HCT116 (cell line): ENCODE data around the gene HIVEP3. TPM values are rescaled to one million over a fixed set of nuclear protein-coding genes. Genes with fewer than 3 reads are reported as not detected.
A peak's percentile ranks its signal among the peaks of the same experiment; 100 is the strongest.

Experiments used
- ATAC-seq: fragments of 200-7000 bp; cut with Tn5 transposase; 2 replicates; pipeline ENCODE4 v1.9.1; 2020; ENCODE audit warnings: mild to moderate bottlenecking, moderate library complexity
- BruUV-seq: library from RNA; stranded (reverse); fragments of 400-500 nt; replicated peaks from 2 replicates; lab custom pipeline; 2021; lab: Mats Ljungman, UMichigan
- CTCF ChIA-PET: fragments of 300-600 bp; sonication (Branson Sonifier 250); formaldehyde crosslinking; loops from one replicate; lab custom pipeline; 2021; ENCODE audit warnings: antibody characterized with exemption; lab: Charles Lee
- POLR2A ChIA-PET: fragments of 300-600, 350-600 bp; sonication (Branson Sonifier 250); formaldehyde crosslinking; loops from one replicate; lab custom pipeline; 2021; ENCODE audit warnings: antibody characterized with exemption; lab: Charles Lee
- RAD21 ChIA-PET, 2 experiments: fragments of 300-600 bp; sonication (Branson Sonifier 250); formaldehyde crosslinking; loops; one replicate each; lab custom pipeline; 2023; ENCODE audit warnings: low total read pairs in 2 of 2; ENCODE audit not compliant: uncharacterized antibody in 2 of 2, unreplicated experiment in 2 of 2, low non-redundant PET in 1 of 2; lab: Charles Lee
- DNase-seq: peaks from one replicate; pipeline ENCODE4 v3.0.0-alpha.2; 2010; ENCODE audit warnings: low read depth, low spot score
- H2AFZ ChIP-seq: fragments of 200-600 bp; shearing (Covaris generic), sonication (generic); 2 replicates; pipeline ENCODE4 v1.6.1; 2017; ENCODE audit warnings: low read depth, mixed run types, mixed read lengths, antibody characterized with exemption, low read length; ENCODE audit not compliant: poor library complexity, severe bottlenecking
- H3K27ac ChIP-seq: 2 replicates; pipeline ENCODE4 v1.5.1; 2012; ENCODE audit warnings: low read depth, low read length
- H3K27me3 ChIP-seq: fragments of 200-600 bp; sonication (generic); 2 replicates; pipeline ENCODE4 v1.6.1; 2016; ENCODE audit warnings: mixed run types, low read length, mixed read lengths; ENCODE audit not compliant: insufficient read depth
- H3K36me3 ChIP-seq, 2 experiments: fragments of 200-500 bp in 1 of 2; fragments of 200-600 bp in 1 of 2; sonication (Bioruptor generic) in 1 of 2; sonication (generic) in 1 of 2; 2 replicates each; pipeline versions ENCODE4 v1.5.1 to v1.6.1; 2014 to 2016; ENCODE audit warnings: low read length in 2 of 2, inconsistent platforms in 1 of 2, mixed read lengths in 1 of 2, mixed run types in 1 of 2; ENCODE audit not compliant: insufficient read depth in 2 of 2, control insufficient read depth in 1 of 2
- H3K4me1 ChIP-seq, 2 experiments: fragments of 200-600 bp in 1 of 2; sonication (generic) in 1 of 2; 2 replicates each; pipeline versions ENCODE4 v1.5.1 to v1.6.1; 2012 to 2017; ENCODE audit warnings: low read length in 2 of 2, inconsistent platforms in 1 of 2, mild to moderate bottlenecking in 1 of 2, mixed read lengths in 1 of 2, mixed run types in 1 of 2, moderate library complexity in 1 of 2; ENCODE audit not compliant: insufficient read depth in 2 of 2, control insufficient read depth in 1 of 2
- H3K4me2 ChIP-seq: fragments of 200-600 bp; sonication (generic); 2 replicates; pipeline ENCODE4 v1.6.1; 2017; ENCODE audit warnings: mixed run types, low read length, mixed read lengths
- H3K4me3 ChIP-seq, 2 experiments: fragments of 200-600 bp in 1 of 2; sonication (generic) in 1 of 2; replicated peaks in 1 of 2; 2 replicates each; pipeline ENCODE4 v1.5.1; 2011 to 2016; ENCODE audit warnings: low read length in 2 of 2, control low read depth in 1 of 2, low read depth in 1 of 2, mild to moderate bottlenecking in 1 of 2, mixed read lengths in 1 of 2, mixed run types in 1 of 2
- H3K79me2 ChIP-seq: fragments of 200-600 bp; sonication (generic); 2 replicates; pipeline ENCODE4 v1.6.1; 2017; ENCODE audit warnings: mild to moderate bottlenecking, mixed run types, low read length, moderate library complexity, mixed read lengths; ENCODE audit not compliant: insufficient read depth
- H3K9ac ChIP-seq: fragments of 200-600 bp; sonication (generic); 2 replicates; pipeline ENCODE4 v1.6.1; 2016; ENCODE audit warnings: low read length, mixed read lengths
- H3K9me2 ChIP-seq: fragments of 200-600 bp; sonication (generic), shearing (Covaris generic); 2 replicates; pipeline ENCODE4 v1.6.1; 2017; ENCODE audit warnings: mixed run types, mild to moderate bottlenecking, moderate library complexity; ENCODE audit not compliant: insufficient read depth
- H3K9me3 ChIP-seq, 2 experiments: fragments of 200-500 bp in 1 of 2; fragments of 200-600 bp in 1 of 2; sonication (Bioruptor generic) in 1 of 2; sonication (generic) in 1 of 2; 2 replicates each; pipeline ENCODE4 v1.6.1; 2014 to 2017; ENCODE audit warnings: low read length in 2 of 2, mixed read lengths in 2 of 2, inconsistent platforms in 1 of 2, low read depth in 1 of 2, mild to moderate bottlenecking in 1 of 2, mixed run types in 1 of 2, moderate library complexity in 1 of 2; ENCODE audit not compliant: control insufficient read depth in 1 of 2, insufficient read depth in 1 of 2
- H4K20me1 ChIP-seq: fragments of 200-600 bp; sonication (generic), shearing (Covaris generic); 2 replicates; pipeline ENCODE4 v1.6.1; 2017; ENCODE audit warnings: mixed run types, mild to moderate bottlenecking, moderate library complexity; ENCODE audit not compliant: insufficient read depth
- CBX3 ChIP-seq: IDR thresholded peaks from 2 replicates; pipeline ENCODE4 v1.6.1; 2012; ENCODE audit warnings: low read depth
- CEBPB ChIP-seq: IDR thresholded peaks from 2 replicates; pipeline ENCODE4 v1.6.1; 2012; ENCODE audit warnings: low read depth
- FOSL1 ChIP-seq: IDR thresholded peaks from 2 replicates; pipeline ENCODE4 v1.6.1; 2012; ENCODE audit warnings: low read depth
- POLR2AphosphoS5 ChIP-seq: IDR thresholded peaks from 2 replicates; pipeline ENCODE4 v1.6.1; 2011; ENCODE audit warnings: mild to moderate bottlenecking, low read depth, low read length, moderate library complexity
- RAD21 ChIP-seq: IDR thresholded peaks from 2 replicates; pipeline ENCODE4 v1.6.1; 2012; ENCODE audit warnings: low read depth, mild to moderate bottlenecking
- SIN3A ChIP-seq: IDR thresholded peaks from 2 replicates; pipeline ENCODE4 v1.6.1; 2012; ENCODE audit warnings: low read depth
- TCF7L2 ChIP-seq: IDR thresholded peaks from 2 replicates; pipeline ENCODE4 v1.7.0; 2011; ENCODE audit warnings: borderline replicate concordance, inconsistent platforms; ENCODE audit not compliant: insufficient read depth, insufficient read length; ENCODE audit errors: extremely low read depth
- YY1 ChIP-seq: IDR thresholded peaks from 2 replicates; pipeline ENCODE4 v1.6.1; 2011; ENCODE audit warnings: low read length, low read depth, moderate library complexity, mild to moderate bottlenecking; ENCODE audit not compliant: insufficient replicate concordance; ENCODE audit errors: extremely low read depth
- ZFX ChIP-seq: fragments of 450-650 bp; IDR thresholded peaks from 2 replicates; pipeline ENCODE4 v1.6.1; 2017
- ZNF274 ChIP-seq: fragments of 200-500 bp; sonication (Bioruptor generic); IDR thresholded peaks from 2 replicates; pipeline ENCODE4 v1.6.1; 2014; ENCODE audit warnings: mild to moderate bottlenecking, low read depth, low read length, inconsistent platforms
- intact Hi-C: fragments of 100-400 bp; cut with micrococcal nuclease; formaldehyde crosslinking; loops from 2 replicates; pipeline ENCODE4 v1.10.0; 2022
- total RNA-seq: library from RNA; stranded (reverse); gene quantifications from one replicate; pipeline ENCODE4 v1.2.1, GENCODE V29; 2021; ENCODE audit not compliant: unreplicated experiment
- TF ChIP-seq, protein P1 (sequence below): IDR thresholded peaks from 2 replicates; pipeline ENCODE4 v1.6.1; 2012
- TF ChIP-seq, protein P2 (sequence below): IDR thresholded peaks from 2 replicates; pipeline ENCODE4 v1.6.1; 2011; ENCODE audit warnings: mild to moderate bottlenecking, low read length, moderate library complexity; ENCODE audit not compliant: insufficient replicate concordance; ENCODE audit errors: extremely low read depth
- TF ChIP-seq, protein P3 (sequence below), 3 experiments: fragments of 200-600 bp in 1 of 3; sonication (generic) in 1 of 3; IDR thresholded peaks in 2 of 3; conservative IDR thresholded peaks in 1 of 3; 2 replicates each; pipeline ENCODE4 v1.5.1; 2012 to 2017; ENCODE audit warnings: low read depth in 2 of 3, low read length in 2 of 3, antibody characterized with exemption in 1 of 3, borderline replicate concordance in 1 of 3, control low read depth in 1 of 3, mild to moderate bottlenecking in 1 of 3, mixed read lengths in 1 of 3, mixed run types in 1 of 3, moderate library complexity in 1 of 3; ENCODE audit not compliant: insufficient read depth in 1 of 3

Gene HIVEP3
- total RNA-seq, 1 experiment from 2014 or later: 7.1 TPM

DNA sequence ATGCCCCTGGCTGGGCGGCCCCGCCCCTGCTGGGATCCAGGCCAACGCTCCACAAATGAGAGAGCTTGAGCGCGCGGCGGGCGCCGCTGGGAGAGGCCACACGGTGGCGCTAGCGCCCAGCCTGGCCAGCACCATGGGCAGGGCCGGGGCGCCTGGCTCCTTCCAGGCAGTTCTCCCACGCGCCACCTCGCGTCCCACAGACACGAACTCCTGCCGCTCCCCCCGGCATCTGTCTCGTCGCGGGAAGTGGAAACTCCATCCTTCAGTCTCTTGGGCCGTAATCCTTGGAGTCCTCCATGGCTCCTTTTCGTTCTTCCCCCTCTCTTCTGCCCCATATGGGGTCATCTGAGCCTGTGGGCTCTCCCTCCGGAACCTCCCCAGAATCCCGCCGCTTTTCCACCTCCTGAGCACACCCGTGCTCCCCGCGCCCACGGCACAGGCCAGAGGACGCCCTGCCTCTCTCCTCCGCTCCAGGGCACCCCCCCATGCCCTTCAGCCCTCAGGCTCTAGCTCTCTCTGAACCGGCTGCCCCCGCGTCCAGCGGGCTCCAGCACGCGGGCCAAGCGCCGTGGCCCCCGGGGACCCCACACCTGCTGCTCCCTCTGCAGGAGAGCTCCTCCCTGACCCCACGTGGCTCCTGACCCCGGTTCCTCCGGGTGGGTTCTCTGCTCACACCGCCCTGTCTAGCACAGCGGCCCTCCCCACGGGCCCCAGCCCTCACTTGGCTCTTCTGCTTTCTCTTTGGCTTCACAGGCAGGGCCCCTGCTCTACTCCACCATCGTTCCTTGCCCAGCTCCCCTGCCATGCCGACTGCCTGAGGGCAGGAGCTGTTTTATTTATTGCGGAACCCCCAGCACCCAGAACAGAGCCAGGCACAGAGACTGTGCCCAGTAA lies 402.3 kb downstream of the HIVEP3 start:
- no peaks in the 10 kb centered on the region for H3K27me3 ChIP-seq
- peak; percentile 88 for TF ChIP-seq RAD21
- TF ChIP-seq CEBPB: no peak
- TF ChIP-seq, protein P1, sequence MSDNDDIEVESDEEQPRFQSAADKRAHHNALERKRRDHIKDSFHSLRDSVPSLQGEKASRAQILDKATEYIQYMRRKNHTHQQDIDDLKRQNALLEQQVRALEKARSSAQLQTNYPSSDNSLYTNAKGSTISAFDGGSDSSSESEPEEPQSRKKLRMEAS: peak; percentile 14; the same call in 1 of the 2 replicates
- 0 out of 2 replicates have a peak, but pooled peaks have one; percentile 33 for TF ChIP-seq POLR2AphosphoS5
- no peak for TF ChIP-seq ZFX
- TF ChIP-seq ZNF274: no peak
- TF ChIP-seq, protein P2, sequence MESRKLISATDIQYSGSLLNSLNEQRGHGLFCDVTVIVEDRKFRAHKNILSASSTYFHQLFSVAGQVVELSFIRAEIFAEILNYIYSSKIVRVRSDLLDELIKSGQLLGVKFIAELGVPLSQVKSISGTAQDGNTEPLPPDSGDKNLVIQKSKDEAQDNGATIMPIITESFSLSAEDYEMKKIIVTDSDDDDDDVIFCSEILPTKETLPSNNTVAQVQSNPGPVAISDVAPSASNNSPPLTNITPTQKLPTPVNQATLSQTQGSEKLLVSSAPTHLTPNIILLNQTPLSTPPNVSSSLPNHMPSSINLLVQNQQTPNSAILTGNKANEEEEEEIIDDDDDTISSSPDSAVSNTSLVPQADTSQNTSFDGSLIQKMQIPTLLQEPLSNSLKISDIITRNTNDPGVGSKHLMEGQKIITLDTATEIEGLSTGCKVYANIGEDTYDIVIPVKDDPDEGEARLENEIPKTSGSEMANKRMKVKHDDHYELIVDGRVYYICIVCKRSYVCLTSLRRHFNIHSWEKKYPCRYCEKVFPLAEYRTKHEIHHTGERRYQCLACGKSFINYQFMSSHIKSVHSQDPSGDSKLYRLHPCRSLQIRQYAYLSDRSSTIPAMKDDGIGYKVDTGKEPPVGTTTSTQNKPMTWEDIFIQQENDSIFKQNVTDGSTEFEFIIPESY: no peak
- no peak for TF ChIP-seq FOSL1
- TF ChIP-seq SIN3A: no peak
- no peak for TF ChIP-seq TCF7L2
- peak; percentile 15 for TF ChIP-seq YY1
- TF ChIP-seq, protein P3, sequence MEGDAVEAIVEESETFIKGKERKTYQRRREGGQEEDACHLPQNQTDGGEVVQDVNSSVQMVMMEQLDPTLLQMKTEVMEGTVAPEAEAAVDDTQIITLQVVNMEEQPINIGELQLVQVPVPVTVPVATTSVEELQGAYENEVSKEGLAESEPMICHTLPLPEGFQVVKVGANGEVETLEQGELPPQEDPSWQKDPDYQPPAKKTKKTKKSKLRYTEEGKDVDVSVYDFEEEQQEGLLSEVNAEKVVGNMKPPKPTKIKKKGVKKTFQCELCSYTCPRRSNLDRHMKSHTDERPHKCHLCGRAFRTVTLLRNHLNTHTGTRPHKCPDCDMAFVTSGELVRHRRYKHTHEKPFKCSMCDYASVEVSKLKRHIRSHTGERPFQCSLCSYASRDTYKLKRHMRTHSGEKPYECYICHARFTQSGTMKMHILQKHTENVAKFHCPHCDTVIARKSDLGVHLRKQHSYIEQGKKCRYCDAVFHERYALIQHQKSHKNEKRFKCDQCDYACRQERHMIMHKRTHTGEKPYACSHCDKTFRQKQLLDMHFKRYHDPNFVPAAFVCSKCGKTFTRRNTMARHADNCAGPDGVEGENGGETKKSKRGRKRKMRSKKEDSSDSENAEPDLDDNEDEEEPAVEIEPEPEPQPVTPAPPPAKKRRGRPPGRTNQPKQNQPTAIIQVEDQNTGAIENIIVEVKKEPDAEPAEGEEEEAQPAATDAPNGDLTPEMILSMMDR (IDR thresholded peaks at IDR 0.05 in 2 of 3, conservative IDR thresholded peaks at IDR 0.05 in 1 of 3; ENCODE audit: borderline replicate concordance in 1 of 3, insufficient read depth in 1 of 3, low read depth in 2 of 3, low read length in 2 of 3): peak; percentile 80 to 94 (median 90)
- TF ChIP-seq CBX3: no peak
- TF ChIP-seq, all 23 proteins: peak for 5
- POLR2A ChIA-PET: no interaction called here
- peak overlapping the region; percentile 40 for H2AFZ ChIP-seq
- ATAC-seq: peak; percentile 97
- RAD21 ChIA-PET: no interaction called here
- H3K79me2 ChIP-seq: no peaks in the 10 kb centered on the region
- no peaks in the 10 kb centered on the region for H4K20me1 ChIP-seq
- H3K36me3 ChIP-seq: no peaks in the 10 kb centered on the region
- intact Hi-C loops: loop anchor here (1.0 kb wide), 1 partner anchor 279 kb away; no protein-coding TSS in a partner anchor
- no TSS peak for BruUV-seq
- H3K9me2 ChIP-seq: no peaks in the 10 kb centered on the region
- no peaks in the 10 kb centered on the region for H3K9me3 ChIP-seq
- H3K4me3 ChIP-seq: no peak overlapping the region
- peak overlapping the region; percentile 47 for H3K4me2 ChIP-seq
- H3K27ac ChIP-seq: no peak overlapping the region
- CTCF ChIA-PET: interaction anchor here (0.6 to 3.1 kb wide), 14 partner anchors 8 to 657 kb away, joined by 3 to 15 read pairs (median 4); partner anchors contain the start of gene EDN2
- no peak overlapping the region for H3K9ac ChIP-seq
- peak; percentile 67 for DNase-seq
- peaks cover 27 to 34% of the 10 kb centered on the region in 2 experiments for H3K4me1 ChIP-seq
